Duodenal mucosa (tissue), 2 donors: ENCODE measurements around the gene CFB.

Source experiments
- H3K27ac ChIP-seq: one replicate; pipeline ENCODE4 v1.7.0; 2013; ENCODE audit warnings: low read depth, low read length
- H3K27me3 ChIP-seq, 2 donors: one replicate each; pipeline ENCODE4 v1.7.0; 2013; ENCODE audit warnings: low read length in 2 of 2, control low read depth in 1 of 2; ENCODE audit not compliant: insufficient read depth in 2 of 2, control insufficient read depth in 1 of 2
- H3K36me3 ChIP-seq, 2 donors: one replicate each; pipeline ENCODE4 v1.7.0; 2013; ENCODE audit warnings: low read length in 2 of 2, control low read depth in 1 of 2; ENCODE audit not compliant: insufficient read depth in 2 of 2, control insufficient read depth in 1 of 2
- H3K4me1 ChIP-seq, 2 donors: one replicate each; pipeline ENCODE4 v1.7.0; 2013; ENCODE audit warnings: low read length in 2 of 2, control low read depth in 1 of 2; ENCODE audit not compliant: insufficient read depth in 2 of 2, control insufficient read depth in 1 of 2
- H3K4me3 ChIP-seq, 2 donors: one replicate each; pipeline ENCODE4 v1.7.0; 2013; ENCODE audit warnings: low read length in 2 of 2, low read depth in 1 of 2
- H3K9ac ChIP-seq, 2 donors: one replicate each; pipeline ENCODE4 v1.7.0; 2013; ENCODE audit warnings: low read length in 2 of 2, low read depth in 1 of 2
- H3K9me3 ChIP-seq, 2 donors: one replicate each; pipeline ENCODE4 v1.7.0; 2013; ENCODE audit warnings: low read length in 2 of 2, control low read depth in 1 of 2; ENCODE audit not compliant: control insufficient read depth in 1 of 2

Gene CFB

DNA sequence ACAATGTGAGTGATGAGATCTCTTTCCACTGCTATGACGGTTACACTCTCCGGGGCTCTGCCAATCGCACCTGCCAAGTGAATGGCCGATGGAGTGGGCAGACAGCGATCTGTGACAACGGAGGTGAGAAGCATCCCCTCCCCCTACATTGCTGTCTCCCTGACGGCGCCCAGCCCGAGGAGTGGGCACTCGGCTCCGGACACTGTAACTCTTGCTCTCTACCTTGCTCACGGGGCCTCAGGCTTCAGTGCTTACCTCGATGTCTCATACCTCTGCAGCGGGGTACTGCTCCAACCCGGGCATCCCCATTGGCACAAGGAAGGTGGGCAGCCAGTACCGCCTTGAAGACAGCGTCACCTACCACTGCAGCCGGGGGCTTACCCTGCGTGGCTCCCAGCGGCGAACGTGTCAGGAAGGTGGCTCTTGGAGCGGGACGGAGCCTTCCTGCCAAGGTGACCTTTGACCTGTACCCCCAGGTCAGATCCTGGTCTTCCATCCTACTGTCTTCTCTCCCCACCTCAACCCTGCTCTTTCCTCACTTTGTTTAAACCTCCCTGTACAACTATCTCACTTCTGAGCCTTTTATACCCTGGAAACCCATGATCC is 1.3 kb downstream of the CFB start:
- no peaks in the 10 kb centered on the region for H3K27me3 ChIP-seq
- H3K4me3 ChIP-seq: peak overlapping the region in 1 of 2 donors; percentile 74
- H3K9me3 ChIP-seq: no peaks in the 10 kb centered on the region
- H3K4me1 ChIP-seq: peaks cover 27 to 35% of the 10 kb centered on the region in 2 donors
- peak overlapping the region in 1 of 2 donors; percentile 78 for H3K9ac ChIP-seq
- H3K36me3 ChIP-seq: peaks cover 20 to 22% of the 10 kb centered on the region in 2 donors
- no peak overlapping the region for H3K27ac ChIP-seq

DNA sequence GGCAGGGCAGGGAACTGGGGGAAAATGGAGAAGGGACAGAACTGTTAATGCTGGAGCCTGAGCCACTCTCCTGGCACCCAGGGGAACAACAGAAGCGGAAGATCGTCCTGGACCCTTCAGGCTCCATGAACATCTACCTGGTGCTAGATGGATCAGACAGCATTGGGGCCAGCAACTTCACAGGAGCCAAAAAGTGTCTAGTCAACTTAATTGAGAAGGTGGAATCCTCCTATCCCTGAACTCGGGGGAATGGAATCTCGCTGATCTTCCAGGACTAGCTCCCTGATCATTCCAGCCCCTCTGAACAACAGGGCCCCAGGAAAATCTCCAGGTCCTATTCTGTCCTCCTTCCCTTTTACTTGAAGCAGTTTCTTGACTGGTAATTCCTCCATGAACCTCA is 2.0 kb downstream of the CFB start:
- Histone ChIP-seq H3K9me3 (no peaks in the 10 kb centered on the region), H3K27ac (no peak overlapping the region), H3K4me1 (peaks cover 20 to 28% of the 10 kb centered on the region in 2 donors), H3K27me3 (no peaks in the 10 kb centered on the region), H3K4me3 (no peak overlapping the region), H3K36me3 (peaks cover 22 to 23% of the 10 kb centered on the region in 2 donors), H3K9ac (no peak overlapping the region)

DNA sequence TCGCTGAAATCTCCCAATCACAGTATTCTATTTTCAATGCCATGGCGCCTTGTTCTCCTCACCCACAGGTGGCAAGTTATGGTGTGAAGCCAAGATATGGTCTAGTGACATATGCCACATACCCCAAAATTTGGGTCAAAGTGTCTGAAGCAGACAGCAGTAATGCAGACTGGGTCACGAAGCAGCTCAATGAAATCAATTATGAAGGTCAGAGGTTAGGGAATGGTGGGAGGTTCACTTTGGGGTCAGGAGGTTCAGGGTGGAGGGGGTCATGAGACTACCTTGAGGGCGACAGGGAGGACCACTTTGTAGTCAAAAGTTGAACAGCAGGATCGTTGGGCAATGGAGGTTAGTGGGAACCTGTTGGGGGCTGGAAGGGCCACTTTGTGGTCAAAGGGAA is 2.4 kb downstream of the CFB start:
- Histone ChIP-seq H3K27me3 (no peaks in the 10 kb centered on the region), H3K4me3 (no peak overlapping the region), H3K9ac (no peak overlapping the region), H3K36me3 (peaks cover 26 to 27% of the 10 kb centered on the region in 2 donors), H3K27ac (no peak overlapping the region), H3K4me1 (peaks cover 17 to 26% of the 10 kb centered on the region in 2 donors), H3K9me3 (no peaks in the 10 kb centered on the region)

DNA sequence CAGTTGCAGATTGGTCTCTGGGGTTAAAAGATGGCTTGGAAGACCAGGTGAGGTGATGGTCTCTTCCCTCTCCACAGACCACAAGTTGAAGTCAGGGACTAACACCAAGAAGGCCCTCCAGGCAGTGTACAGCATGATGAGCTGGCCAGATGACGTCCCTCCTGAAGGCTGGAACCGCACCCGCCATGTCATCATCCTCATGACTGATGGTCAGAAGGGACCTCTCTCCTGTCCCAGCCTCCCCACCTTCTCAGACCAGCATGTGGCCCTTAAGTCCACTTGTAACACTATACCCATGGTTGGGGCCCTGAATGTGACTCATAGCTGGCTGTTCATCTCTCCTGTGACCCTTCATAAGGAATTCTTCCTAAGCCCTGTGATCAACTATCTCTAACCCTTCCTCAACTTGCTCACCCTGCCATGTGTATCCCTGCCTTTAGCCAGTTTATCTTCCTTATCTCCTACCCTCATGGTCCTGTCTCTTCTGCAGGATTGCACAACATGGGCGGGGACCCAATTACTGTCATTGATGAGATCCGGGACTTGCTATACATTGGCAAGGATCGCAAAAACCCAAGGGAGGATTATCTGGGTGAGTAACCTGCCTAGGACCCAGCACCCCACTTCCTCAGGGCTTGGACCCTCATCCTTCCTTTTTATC is 3.0 kb downstream of the CFB start:
- H3K36me3 ChIP-seq: peaks cover 32 to 33% of the 10 kb centered on the region in 2 donors
- H3K9ac ChIP-seq: no peak overlapping the region
- peaks cover 17 to 26% of the 10 kb centered on the region in 2 donors for H3K4me1 ChIP-seq
- H3K27me3 ChIP-seq: no peaks in the 10 kb centered on the region
- H3K4me3 ChIP-seq: no peak overlapping the region
- no peaks in the 10 kb centered on the region for H3K9me3 ChIP-seq
- H3K27ac ChIP-seq: no peak overlapping the region

DNA sequence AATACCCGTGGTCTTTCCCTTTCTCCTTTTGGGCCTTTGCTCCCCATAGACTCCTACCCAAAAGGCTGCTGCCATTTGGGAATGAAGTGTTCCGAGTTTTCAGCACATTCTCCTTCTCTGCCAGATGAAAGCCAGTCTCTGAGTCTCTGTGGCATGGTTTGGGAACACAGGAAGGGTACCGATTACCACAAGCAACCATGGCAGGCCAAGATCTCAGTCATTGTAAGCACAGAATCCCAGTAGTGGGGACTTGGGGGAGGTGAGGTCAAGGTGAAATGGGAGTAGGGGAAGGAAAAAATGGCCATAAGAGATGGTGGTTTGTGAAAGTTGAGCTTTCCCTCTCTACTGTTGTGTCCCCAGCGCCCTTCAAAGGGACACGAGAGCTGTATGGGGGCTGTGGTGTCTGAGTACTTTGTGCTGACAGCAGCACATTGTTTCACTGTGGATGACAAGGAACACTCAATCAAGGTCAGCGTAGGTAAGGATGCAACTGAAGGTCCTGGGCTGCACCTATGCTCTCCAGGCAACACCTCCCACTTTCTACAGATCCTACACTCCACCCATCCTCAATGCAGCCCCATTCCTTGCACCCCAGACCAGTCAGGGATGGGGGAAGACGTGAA is 4.1 kb downstream of the CFB start:
- peaks cover 12 to 21% of the 10 kb centered on the region in 2 donors for H3K4me1 ChIP-seq
- H3K9me3 ChIP-seq: no peaks in the 10 kb centered on the region
- H3K9ac ChIP-seq: no peak overlapping the region
- H3K36me3 ChIP-seq: peaks cover 43 to 44% of the 10 kb centered on the region in 2 donors
- no peak overlapping the region for H3K4me3 ChIP-seq
- no peak overlapping the region for H3K27ac ChIP-seq
- H3K27me3 ChIP-seq: no peaks in the 10 kb centered on the region

DNA sequence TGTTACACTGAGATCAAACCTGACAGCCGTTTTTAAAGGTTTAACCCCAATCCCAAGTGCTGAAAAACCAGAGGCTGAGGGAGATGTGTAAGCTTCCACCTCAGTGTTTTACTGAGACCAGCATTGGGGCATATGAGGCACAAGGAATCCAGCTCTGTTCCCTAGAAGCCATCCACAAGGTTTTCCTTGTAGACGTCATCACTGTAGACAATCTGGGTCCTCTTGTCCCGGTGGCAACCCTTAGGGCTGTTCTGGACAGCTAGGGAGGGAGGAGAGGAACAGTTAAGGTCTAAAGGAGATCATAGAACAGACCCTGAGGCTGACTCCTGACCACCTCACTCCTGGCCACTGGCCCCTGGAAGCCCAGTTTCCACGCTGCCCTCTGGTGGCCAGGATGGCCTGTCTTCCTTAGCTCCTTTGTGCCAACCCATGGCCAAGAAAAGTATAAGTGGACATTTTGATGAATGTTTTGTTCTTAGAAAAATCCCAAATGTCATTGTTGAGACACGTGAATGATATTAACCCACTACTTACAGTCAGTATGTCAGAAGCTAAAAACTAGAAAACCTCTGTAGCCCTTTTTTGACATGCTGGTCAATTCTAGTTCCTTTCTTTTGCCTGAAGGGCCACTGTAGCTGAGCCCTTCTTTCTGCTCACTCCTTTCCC is 6.4 kb downstream of the CFB start:
- H3K27me3 ChIP-seq: no peaks in the 10 kb centered on the region
- no peak overlapping the region for H3K4me3 ChIP-seq
- no peaks in the 10 kb centered on the region for H3K9me3 ChIP-seq
- H3K4me1 ChIP-seq: peaks cover 0 to 3% of the 10 kb centered on the region in 2 donors
- no peak overlapping the region for H3K27ac ChIP-seq
- H3K9ac ChIP-seq: no peak overlapping the region
- peaks cover 57 to 59% of the 10 kb centered on the region in 2 donors for H3K36me3 ChIP-seq

DNA sequence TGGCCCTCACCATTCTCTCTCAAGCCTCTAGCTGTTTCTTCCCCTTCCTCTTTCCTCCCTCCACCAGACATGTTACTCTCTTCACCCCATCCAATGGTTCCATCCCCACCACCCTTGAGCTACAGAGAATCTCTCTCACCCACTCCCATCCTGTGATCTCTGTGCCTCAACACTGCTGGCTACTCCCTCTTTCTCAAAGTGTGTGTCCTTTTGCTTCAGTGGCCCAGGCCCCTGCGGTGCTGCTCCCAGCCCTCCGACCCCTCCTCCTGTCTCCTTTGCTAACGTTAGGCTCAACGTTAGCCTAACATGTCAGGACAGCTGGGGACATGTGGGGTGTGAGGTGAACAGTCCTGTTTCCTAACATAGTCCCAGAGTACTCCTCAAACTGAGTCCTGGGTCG is 7.0 kb downstream of the CFB start:
- no peak overlapping the region for H3K9ac ChIP-seq
- H3K36me3 ChIP-seq: peaks cover 54 to 60% of the 10 kb centered on the region in 2 donors
- H3K27ac ChIP-seq: no peak overlapping the region
- H3K4me3 ChIP-seq: no peak overlapping the region
- H3K4me1 ChIP-seq: peaks cover 3 to 8% of the 10 kb centered on the region in 2 donors
- no peaks in the 10 kb centered on the region for H3K27me3 ChIP-seq
- H3K9me3 ChIP-seq: no peaks in the 10 kb centered on the region

DNA sequence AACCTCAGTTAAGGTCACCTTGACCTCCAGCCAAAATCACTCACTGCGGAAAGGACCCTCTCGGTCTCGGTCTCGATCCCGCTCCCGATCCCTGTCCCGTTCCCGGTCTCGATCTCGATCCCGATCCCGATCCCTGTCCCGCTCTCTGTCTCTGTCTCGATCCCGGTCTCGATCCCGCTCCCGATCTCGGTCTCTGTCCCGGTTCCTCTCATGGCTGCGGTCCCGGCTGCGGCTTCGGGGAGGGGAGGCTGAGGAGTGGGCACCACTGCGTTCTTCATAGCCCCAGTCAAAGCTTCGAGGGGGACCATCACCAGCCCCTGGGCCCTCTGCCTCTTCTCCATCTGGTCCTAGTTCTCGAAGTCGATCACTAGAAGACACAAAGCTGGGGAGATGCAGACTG is 8.6 kb downstream of the CFB start:
- peaks cover 54 to 60% of the 10 kb centered on the region in 2 donors for H3K36me3 ChIP-seq
- H3K4me3 ChIP-seq: no peak overlapping the region
- H3K9me3 ChIP-seq: no peaks in the 10 kb centered on the region
- H3K9ac ChIP-seq: no peak overlapping the region
- no peaks in the 10 kb centered on the region for H3K27me3 ChIP-seq
- H3K4me1 ChIP-seq: peaks cover 15 to 16% of the 10 kb centered on the region in 2 donors
- H3K27ac ChIP-seq: no peak overlapping the region

DNA sequence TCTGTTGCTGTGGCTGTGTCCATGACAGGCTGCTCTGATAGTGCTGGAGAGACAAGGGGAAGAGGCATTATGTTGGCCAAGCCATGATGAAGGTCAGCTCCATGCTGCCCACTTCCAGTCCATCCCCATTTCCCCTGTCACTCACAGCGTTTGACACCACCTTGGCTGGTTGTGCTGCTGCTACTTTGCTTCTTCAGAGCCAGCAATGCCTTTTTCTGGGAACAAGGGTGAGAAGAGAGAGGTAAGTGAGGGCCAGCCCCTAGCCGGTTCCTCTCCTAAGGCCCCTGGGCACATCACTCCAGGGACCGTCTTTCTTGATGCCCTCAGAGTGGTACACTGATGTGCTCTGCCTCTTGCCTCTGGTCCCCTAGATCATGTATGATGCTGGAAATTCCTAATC is 10.9 kb downstream of the CFB start:
- Histone ChIP-seq H3K9ac (no peak overlapping the region), H3K27ac (no peak overlapping the region), H3K4me1 (peaks cover 19 to 21% of the 10 kb centered on the region in 2 donors), H3K36me3 (peaks cover 51 to 62% of the 10 kb centered on the region in 2 donors), H3K4me3 (no peak overlapping the region), H3K27me3 (no peaks in the 10 kb centered on the region), H3K9me3 (no peaks in the 10 kb centered on the region)

DNA sequence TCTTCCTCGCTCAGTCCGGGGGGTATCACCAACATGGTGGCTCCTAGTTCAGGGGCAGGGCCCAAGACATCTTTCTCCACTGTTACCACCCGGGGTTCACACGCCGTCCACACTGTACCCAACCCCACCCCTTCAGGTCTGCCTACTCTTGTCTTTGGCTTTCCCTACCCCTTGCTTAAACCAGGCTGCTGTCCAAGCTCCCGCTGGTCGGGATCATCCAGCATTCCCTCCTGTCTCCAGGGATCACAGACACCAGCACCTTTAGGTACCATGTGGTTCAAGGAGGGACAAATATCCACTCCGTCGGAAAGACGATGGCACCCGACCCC is 12.5 kb downstream of the CFB start:
- no peaks in the 10 kb centered on the region for H3K27me3 ChIP-seq
- no peaks in the 10 kb centered on the region for H3K9me3 ChIP-seq
- peaks cover 47 to 65% of the 10 kb centered on the region in 2 donors for H3K36me3 ChIP-seq
- H3K9ac ChIP-seq: peak overlapping the region; percentile 98 to 99
- peak overlapping the region; percentile 99 to 100 for H3K4me3 ChIP-seq
- H3K4me1 ChIP-seq: peaks cover 19 to 21% of the 10 kb centered on the region in 2 donors
- peak overlapping the region; percentile 79 for H3K27ac ChIP-seq
